Epidermal melanocyte (primary cell): ENCODE measurements around the gene PRDM16.

Experiments
- DNase-seq: peaks from one replicate; pipeline ENCODE4 v3.0.0; 2011; ENCODE audit warnings: low spot score; ENCODE audit not compliant: insufficient read length

The PRDM16 gene

DNA sequence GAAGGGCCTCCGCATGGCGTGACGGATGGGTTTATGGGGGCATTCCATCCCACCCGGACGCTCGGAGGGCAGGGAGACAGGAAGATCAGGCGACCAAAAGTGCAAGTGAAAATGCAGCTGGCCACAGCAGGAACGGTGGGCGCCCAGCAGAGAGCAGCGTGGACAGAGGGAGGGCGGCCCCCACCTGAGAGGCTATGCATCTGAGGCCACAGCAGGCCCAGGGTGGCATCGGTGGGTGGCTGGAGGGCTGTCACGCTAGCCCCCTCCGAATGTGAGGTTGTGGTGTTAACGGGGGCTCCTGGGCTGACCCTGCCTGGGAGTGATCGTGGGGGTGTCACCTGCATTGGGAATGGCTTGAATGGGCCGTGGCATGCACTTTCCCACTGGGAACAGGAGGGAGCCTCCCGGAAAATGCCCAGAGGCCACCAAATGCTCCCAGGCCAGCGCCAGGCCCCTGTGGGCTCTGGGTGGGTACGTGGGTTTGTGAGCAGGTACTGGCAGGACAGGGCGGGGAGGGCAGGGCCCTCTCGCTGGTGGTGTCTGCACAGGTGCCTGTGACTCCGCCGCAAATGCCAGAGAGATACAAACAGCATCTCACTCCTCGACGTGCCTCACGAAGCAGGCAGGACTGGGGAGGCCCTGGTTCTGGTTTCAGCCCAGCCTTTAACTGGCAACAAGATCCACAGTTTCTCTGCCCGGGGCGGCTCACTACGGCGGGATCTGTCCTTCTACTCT, 172.8 kb downstream of the PRDM16 start:
- DNase-seq: no peak

DNA sequence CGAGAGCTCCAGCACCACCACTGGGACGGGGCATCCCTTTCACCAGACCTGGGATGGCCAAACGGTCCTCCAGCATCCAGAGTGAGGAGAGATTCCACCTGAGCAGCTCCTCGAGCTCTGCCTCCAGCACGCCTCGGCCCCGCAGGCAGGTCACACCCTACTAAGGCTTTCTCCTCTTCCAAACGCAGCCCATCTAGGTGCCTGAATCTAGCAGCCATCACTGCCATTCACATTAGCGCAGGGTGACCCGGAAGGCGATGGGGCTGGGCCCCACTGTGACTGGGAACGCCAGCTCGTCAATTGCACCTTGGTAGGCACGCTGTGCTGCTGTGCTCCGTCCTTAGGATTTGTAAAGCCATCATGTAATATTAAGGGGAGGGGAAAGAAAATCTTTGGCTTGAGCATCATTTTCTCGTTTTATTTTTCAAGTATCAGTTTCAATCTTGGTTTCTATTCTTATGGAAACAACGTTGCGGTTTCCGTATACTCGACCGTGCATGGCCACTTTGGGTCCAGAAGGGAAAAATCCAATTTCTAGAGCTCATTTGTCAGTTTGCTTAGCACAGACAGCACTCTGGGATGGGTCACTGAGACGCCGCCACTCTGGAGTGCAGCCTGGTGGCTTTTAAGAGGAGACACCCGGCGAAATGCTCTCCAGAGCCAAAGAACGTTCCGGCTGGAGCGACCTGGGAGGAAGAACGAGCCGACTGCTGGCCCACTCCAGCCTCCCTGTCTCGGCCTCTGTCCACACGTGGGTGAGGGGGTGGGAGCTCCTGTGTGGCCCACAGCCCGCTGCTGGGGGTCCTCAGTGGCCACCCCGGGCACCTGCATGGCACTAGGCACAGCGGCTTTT, 173.6 kb downstream of the PRDM16 start:
- DNase-seq: no peak

DNA sequence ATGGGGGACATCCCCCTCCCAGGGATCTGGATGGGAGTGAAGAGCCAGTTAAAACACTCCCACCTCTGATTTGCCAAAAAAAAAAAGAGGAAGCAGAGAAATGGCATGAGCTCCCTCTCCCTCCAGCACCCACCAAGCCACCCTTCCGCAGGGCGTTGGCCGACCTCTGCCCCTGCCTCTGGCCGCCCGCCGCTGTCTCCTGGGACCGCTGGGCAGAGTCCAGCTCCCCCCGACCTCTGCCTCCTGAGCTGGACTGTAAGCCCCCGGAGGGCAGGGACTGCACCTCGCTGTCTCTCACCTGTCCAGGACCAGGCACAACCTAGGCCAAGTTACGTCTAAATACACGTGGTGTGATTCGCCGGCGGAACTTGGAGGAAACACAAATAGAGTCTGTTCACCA, 174.3 kb downstream of the PRDM16 start:
- no peak for DNase-seq

DNA sequence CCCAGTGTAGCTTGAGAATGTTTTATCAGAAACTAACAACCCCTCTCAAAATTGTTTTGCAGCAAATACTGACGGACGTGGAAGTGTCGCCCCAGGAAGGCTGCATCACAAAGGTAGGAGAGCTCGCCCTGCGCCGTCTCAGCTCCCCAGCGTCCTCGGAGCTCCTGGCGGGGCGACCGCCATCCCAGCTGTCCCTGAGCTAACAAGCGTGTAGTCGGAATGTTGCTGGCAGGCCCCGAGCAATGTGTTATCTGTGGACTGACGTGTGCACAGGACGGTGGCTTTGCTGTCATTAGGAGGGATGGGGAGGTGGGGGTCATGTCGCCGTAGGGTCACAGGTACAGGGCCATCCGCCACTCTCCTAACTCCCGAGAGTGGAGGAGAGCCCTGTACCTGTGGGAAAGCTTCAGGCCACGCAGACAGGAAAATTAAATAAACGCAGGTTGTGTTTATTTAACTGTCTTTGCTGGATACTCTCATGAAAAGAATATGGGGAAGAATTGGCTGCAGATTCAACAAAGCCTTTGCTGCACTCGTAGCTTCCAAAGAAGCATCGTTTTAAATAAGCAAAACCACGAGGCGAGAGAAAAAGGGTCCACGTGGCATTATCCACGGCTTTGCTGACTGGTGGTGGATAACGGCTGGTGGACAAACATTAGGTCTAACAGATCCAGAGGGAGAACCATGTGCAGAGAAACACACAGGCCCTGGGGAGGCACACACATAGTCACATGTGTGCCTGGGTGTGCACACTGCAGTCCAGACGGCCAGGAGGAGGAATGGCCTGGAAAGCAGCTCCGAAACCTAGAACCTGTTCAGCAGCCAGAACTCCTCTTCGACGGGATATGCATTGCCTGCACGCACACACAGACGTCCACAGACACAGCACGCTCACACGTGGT, 175.3 kb downstream of the PRDM16 start:
- no peak for DNase-seq

DNA sequence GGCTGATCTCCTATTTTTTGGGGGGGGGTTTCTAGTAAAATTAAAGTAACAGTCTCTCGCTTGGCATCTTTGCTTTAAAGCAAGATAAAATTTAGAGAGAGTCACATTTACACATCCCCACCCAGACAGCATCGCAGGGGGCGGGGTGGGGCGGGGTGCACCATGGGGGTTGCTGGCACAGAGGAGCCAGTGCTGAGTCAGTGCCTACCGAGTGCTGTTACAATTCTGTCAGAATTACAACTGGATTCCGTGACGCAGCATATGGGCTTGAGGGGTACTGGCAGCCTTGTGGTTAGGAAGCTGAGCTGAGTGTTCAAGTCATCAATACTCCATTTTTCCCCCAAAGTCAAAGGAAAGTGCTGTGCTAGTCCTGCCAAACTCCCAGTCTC, 175.9 kb downstream of the PRDM16 start:
- DNase-seq: no peak

DNA sequence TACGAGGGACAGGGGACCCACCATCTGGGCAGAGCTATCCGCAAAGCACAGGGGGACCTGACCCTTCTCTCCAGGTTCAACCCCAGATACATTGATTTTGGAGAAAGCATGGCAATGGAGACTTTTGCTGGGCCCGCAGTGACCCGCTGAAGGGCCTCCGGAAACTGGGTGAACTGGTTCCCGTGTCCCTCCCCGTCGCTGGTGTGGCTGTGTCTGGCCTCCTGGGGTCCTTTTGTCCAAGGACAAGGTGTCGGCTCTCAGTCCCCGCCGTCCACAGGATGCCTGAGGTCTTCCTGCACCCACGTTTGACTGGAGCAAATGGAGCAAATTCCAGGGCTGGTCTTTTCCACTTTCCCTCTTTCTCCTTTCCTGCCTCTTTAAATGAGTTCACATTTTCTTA, 176.3 kb downstream of the PRDM16 start:
- no peak for DNase-seq

DNA sequence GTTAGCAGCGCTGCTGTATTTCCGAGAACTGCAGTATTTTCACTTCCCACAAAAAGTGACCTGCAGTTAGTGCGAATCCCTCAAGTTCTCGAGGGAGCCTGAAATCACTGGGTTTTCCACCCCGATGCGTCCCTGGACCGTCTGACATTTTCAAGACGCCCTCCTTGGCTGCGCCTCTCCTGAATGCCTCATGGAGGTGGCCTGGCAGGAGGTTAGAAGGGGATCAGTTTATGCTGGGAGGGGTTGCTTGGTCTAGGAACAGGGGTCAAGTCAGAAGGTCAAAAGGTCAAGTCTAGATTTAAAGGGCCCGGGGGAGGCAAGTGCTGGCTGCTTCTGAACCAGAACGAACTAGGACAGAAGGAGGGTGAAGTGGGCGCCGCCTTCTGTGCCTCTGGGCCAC, 176.8 kb downstream of the PRDM16 start:
- no peak for DNase-seq

DNA sequence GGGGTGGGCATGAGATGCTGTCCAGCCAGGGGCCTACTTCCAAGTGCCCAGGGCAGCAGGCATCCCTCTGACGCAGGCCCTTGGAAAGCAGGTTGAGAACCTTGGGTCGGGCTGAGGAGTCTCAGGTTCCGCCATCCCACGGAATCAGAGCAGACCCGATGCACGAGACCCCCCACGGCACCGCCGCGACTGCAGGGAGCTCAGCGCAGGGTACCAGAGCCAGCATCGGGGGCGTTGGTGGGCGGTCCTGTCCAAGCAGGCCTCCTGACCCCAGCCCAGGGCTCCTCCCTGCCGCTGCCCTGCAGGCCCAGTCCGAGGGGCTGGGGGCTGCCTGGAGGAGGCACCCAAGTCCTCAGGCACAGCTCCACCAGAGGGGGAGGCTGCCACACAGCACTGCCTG, 177.2 kb downstream of the PRDM16 start:
- DNase-seq: no peak

DNA sequence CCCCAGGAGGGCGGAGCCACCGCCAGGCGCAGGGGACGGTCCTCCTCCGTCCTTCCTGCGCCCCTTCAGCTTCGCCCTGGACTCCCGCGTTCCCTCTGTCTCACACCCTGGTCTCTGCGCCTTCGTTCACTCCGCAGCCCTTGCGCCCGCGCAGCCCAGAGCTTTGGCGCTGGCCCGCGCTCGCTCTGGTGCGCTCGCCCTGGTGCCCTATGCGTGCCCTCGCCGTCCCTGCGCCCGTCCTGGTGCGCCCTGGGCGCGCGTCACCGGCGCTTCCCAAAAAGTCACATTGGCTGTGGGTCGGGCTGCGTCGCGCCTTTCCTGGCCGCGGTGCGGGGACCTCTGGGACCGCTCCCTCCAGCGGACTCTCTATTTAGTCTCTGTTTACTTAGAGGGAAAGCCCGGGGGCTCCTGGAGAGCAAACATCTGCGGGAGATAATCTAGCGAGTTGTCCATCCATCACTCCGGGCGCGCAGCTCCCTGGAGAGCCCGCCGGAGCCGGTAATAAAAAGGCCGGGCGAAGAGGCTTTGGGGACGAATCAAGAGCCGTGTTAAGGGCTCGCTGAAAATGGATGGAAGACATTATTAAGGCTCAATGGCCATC, 178.6 kb downstream of the PRDM16 start:
- DNase-seq: no peak

DNA sequence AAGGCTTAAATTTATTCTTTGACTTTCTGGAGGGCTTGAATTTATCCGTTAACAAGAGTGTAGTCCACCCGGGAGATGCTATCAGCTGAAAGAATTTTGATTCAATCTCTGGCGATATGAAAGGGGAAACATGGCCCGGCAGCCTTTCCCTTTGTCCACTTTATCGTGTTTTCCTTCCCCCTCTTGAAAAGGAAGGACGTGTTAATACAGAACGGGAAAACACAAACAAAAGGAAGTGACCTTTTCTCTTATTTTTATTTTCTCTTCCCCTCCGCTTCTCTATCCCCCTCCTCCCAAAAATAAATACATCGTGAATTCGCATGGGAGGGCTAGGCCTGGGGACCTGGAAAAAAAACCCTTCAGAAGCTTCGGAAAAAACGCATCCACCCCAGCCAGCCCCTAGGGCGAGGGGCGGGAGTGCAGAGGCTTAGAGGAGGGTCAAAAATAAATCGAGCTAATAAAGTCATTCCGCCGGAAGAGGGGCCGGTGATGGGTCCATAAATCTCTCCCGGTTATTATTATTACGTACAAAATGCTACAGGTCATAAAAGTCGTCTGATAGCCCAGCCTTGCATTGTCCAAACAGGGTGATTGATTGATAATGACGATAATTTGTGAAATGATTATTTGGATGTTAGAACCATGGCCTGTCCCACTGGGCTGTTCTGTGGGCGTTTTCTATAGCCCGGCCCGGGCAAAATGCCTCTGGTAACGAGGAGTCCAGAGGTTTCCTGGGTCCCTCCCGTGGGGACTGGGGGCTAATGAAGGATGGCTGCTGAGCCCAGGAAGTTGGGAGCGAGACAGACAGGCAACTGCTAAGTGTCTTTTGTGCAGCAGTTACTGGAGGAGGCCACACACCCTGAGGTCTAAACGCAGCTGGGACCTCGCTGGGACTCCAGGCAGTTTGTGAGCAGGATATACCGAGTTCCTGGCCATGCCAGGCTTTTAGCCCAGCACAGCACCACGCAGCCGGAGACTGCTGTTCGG, 179.4 kb downstream of the PRDM16 start:
- no peak for DNase-seq

DNA sequence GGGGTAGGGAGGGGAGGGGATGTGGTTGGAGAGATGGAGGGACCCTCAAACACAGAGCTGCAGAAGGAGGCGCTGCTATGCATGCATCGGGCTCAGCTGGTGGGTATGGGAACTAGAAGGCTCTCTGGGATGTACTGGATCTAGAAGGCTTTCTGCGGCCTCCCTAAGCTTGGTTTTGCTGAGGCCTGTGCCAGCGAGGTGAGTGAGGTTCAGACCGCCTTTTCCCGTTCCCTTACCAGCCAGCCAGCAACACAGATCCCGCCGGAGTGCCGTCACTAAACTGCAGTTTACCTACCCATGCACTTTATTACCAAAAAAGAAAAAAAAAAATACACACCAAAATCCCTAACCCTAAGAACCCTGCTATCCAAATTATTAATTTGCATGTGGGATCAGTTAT, 180.2 kb downstream of the PRDM16 start:
- DNase-seq: no peak

DNA sequence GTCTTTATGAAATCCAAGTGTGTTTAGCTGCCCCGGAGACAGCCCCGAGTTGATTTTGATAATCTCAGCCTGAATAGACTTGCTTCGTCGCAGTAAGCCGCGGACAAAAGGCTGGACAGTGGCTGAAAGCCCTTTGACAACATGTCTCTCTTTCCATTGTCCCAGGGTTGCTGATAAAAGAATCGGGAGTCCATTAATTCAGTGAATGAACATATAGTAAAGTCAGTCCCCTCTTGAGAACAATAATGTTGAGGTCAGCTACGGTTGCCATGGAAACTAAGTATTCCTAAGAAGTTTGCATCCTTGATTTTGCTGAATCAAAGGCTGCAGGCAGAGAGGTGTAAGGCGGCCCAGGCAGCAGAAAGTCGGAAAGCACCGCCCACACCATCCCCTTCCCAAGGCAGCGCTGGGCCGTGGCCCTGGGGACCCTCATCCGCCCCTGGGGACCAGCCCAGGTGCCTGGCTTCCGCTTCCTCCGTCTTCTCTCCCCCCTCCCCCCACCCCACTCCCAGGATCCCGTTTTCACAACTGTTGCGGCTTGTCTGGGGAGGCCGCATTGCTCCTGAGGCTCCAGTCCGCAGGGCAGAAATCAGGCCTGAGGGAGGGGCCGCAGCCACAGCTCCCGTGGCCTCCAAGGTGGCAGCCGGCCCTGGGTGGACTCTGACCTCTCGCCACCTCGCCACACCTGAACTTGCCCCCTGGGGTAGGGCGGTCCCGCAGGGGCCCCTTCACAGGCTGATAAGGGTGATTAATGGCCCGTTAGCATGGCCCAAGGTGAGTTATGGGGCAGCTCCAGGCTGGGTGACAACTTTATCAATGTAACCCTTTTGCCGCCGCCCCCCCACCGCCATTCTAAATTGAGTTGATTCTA, 180.9 kb downstream of the PRDM16 start:
- DNase-seq: no peak

DNA sequence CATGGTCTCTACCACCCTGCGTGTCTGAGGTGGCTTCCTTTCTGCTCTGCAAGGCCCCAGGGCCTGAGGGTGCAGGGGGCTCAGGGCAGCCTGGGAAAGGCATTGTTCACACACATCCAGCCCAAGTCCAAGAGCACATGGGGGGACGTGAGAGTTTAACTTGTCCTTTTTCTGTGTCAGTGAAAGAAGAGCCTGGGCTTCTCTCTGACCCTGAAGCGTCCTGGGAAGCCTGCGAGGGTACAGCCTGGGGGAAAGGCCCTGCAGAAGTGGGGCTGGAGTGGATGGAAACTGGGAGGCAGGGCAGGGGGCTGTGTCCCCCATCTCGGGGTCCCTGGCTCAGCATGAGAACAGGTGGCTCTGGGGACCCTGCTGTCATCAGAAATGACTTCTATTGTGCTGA, 181.6 kb downstream of the PRDM16 start:
- no peak for DNase-seq

DNA sequence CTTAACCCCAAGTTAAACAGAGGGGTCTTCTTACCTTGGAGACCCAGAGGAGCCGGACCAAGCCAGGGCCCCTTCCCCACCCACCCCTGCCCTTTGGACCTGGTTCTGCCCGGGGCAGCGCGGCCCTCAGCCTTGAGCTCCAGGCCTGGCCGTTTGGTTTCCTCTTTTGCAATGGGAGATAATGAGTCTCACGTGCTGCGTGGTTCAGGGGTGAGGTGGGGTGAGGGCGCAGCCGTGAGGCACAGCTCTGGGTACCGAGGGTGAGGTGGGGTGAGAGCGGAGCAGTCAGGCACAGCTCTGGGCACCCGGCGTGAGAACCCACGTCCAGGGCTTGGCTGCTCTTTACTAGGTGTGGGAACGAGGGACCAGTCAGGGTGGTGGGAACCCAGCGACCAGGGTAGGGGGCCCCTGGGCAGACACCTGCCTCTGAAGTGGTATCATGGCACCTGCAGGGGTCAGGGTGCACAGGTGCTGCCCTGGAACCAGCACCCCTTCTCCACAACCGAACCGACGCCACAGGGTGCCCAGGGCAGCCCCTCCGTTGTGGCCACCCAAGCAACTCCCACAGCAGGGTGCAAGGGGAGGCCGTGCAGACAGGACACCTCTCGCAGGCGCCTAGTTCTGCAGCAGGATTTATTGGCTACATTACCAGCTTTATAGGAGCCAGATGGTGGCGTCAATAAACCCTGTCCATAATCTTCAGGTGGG, 182.2 kb downstream of the PRDM16 start:
- DNase-seq: no peak

DNA sequence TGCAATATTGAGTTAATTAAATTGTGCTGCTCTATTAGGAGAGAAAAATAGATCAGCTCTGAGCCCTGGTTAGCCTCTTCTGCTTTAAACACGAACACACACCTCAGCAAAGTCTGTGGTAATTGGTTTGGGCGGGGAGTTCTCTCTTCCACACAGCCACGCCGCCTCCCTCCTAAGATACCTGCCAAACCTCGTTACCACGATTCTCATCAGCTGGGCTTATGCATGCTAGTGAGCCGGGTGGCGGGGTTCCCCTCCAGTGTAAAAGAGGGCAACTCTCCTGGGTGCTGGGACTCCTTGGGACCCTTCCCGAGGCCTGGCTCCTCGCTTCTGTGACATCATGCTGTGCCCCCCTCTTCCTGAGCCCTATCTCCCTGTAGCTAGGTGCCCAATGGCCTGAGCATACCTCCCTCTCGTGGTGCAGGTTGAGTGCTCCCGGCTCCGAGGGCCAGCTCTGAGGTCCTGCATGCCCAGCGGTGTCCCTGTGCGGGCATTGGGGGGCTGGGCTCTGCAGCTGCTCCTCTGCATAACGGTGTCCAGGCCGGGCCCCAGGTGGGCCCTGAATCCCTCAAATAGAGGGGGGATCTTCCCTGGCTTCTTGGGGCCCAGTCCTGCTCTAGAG, 182.9 kb downstream of the PRDM16 start:
- DNase-seq: no peak

DNA sequence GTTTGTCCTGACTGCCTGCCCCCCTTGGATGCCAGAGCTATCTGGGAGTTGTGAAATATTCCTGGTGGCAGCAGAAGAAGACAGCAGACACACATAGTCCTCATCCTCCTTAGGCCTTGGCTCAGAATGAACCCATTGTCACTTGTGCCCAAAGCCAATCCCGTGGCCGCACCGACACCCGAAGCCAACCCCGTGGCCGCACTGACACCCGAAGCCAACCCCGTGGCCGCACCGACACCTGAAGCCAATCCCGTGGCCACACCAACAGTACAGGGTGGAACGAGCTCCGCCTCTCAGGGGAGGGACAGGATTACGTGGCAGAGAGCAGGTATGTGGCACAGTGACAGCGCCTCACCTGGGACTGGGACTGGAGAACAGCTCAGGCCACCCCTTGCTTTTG, 186.7 kb downstream of the PRDM16 start:
- DNase-seq: no peak

DNA sequence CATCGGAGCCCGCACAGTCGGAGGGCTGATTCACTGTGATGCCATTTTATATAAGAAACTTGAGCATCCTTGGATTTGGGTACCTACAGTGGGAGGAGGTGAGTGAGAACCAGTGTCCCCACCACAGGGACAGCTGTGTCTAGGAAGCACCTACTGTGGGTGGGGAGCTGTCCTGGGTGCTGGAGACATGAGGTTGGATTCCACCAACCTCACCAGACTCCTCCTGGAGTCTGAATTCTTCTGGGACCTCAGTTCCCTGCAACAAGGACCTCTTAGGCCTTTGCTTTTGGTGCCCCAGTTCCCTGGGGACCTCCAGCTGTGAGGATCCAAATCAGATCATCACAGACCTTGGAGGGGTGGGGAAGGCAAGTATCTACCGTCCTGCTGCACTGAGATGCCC, 188.8 kb downstream of the PRDM16 start:
- no peak for DNase-seq

DNA sequence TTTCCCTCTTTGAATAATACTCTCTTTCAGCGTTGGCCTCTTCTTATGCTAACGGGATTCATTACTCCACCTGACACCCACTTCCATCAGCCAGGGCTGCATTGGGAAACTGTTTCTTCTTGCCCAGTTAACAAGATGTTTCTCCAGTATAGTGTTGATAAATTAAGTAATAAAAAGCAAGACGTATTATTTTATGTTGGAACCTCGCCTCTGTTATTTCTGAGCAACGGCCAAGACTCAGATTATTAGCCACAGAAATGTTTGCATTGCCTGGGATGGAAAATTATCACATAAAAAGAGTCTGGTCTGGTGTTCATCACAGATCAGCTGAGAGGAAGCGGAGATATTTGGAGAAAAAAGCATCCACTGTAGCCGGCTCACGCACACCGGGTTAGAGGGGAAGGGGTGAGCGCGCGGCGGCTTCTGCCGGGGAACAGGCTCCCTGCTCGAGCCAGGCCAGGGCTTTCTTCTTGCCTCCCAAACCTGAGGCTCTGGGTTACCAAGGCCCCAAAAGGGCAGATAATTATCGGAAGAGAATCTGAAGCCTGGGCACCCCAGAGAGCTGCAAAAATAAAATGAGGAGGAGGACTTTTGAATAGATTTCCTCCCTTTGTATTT, 189.5 kb downstream of the PRDM16 start:
- DNase-seq: no peak
